HG03039 (cell line): ENCODE measurements around the gene ADGRG2.
"Not testable (repeated sequence)": the region's sequence is repeated elsewhere in the genome, so short reads cannot be mapped to it uniquely, and the experiment has no call there.

ENCODE experiments used
- ATAC-seq: cut with Tn5 transposase; IDR thresholded peaks from one replicate; pipeline ENCODE4 v1.9.1; 2021; ENCODE audit warnings: mild to moderate bottlenecking, moderate library complexity; ENCODE audit not compliant: unreplicated experiment

The ADGRG2 gene

GRCh38 chrX:19086102-19086772 lies 36.0 kb downstream of the ADGRG2 start:
- no peak for ATAC-seq

GRCh38 chrX:19085666-19086065 lies 36.6 kb downstream of the ADGRG2 start:
- ATAC-seq, result no peak

- no peak for ATAC-seq
Measured at GRCh38 chrX:19075754-19076153, 46.5 kb downstream of the ADGRG2 start.

- ATAC-seq, result no peak
Measured at GRCh38 chrX:19072372-19072771, 49.9 kb downstream of the ADGRG2 start.

- no peak for ATAC-seq
Measured at GRCh38 chrX:19070555-19070994, 51.7 kb downstream of the ADGRG2 start.

GRCh38 chrX:19066987-19067386 lies 55.3 kb downstream of the ADGRG2 start:
- ATAC-seq, result not testable (repeated sequence)

GRCh38 chrX:19065535-19065934 lies 56.7 kb downstream of the ADGRG2 start:
- ATAC-seq, result no peak

- no peak for ATAC-seq
Measured at GRCh38 chrX:19064175-19064574, 58.1 kb downstream of the ADGRG2 start.

GRCh38 chrX:19063030-19063429 lies 59.2 kb downstream of the ADGRG2 start:
- no peak for ATAC-seq

- ATAC-seq, result no peak
Measured at GRCh38 chrX:19059067-19059466, 63.2 kb downstream of the ADGRG2 start.

- no peak for ATAC-seq
Measured at GRCh38 chrX:19057856-19058255, 64.4 kb downstream of the ADGRG2 start.

GRCh38 chrX:19049110-19049509 lies 73.2 kb downstream of the ADGRG2 start:
- no peak for ATAC-seq

GRCh38 chrX:19046343-19047215 lies 75.7 kb downstream of the ADGRG2 start:
- no peak for ATAC-seq

GRCh38 chrX:19040373-19040772 lies 81.9 kb downstream of the ADGRG2 start:
- no peak for ATAC-seq

GRCh38 chrX:19034025-19034424 lies 88.2 kb downstream of the ADGRG2 start:
- ATAC-seq, result no peak

- no peak for ATAC-seq
Measured at GRCh38 chrX:19030805-19031204, 91.5 kb downstream of the ADGRG2 start.

- ATAC-seq, result no peak
Measured at GRCh38 chrX:19028560-19028959, 93.7 kb downstream of the ADGRG2 start.

- ATAC-seq, result no peak
Measured at GRCh38 chrX:19024366-19024765, 97.9 kb downstream of the ADGRG2 start.

GRCh38 chrX:19019996-19020395 lies 102.3 kb downstream of the ADGRG2 start:
- no peak for ATAC-seq

GRCh38 chrX:19017271-19017670 lies 105.0 kb downstream of the ADGRG2 start:
- no peak for ATAC-seq

GRCh38 chrX:19016614-19017013 lies 105.7 kb downstream of the ADGRG2 start:
- ATAC-seq, result not testable (repeated sequence)

- no peak for ATAC-seq
Measured at GRCh38 chrX:19007868-19008267, 114.4 kb downstream of the ADGRG2 start.
